ENCODE results near the gene CCL4L2.

DNA sequence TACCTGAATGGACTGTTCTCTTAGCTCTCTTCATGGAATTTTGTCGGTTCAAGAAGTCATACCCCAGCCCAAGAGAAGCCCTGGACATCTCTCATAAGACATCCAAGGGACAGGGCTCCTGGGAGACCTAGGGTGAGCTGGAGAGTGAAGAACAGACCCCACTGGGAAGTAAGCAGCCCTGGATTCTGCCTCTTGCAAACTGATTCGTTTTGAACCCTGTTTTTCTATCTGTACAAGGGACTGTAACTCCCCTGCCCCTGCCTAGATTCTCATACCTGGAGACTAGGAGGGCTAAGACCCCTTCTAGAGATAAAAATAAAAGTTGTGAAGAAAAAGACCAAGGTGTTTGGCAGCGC lies 14.8 kb upstream of the CCL4L2 start:
- TF ChIP-seq, protein P1, sequence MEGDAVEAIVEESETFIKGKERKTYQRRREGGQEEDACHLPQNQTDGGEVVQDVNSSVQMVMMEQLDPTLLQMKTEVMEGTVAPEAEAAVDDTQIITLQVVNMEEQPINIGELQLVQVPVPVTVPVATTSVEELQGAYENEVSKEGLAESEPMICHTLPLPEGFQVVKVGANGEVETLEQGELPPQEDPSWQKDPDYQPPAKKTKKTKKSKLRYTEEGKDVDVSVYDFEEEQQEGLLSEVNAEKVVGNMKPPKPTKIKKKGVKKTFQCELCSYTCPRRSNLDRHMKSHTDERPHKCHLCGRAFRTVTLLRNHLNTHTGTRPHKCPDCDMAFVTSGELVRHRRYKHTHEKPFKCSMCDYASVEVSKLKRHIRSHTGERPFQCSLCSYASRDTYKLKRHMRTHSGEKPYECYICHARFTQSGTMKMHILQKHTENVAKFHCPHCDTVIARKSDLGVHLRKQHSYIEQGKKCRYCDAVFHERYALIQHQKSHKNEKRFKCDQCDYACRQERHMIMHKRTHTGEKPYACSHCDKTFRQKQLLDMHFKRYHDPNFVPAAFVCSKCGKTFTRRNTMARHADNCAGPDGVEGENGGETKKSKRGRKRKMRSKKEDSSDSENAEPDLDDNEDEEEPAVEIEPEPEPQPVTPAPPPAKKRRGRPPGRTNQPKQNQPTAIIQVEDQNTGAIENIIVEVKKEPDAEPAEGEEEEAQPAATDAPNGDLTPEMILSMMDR (IDR thresholded peaks at IDR 0.05), result no peak
- no peak for TF ChIP-seq POLR2A (IDR thresholded peaks at IDR 0.05)
